Suppressor macrophage treated with lipopolysaccharide for 1 hour (primary cell): Measurements from ENCODE around the gene ARMH2.

Experiments used
- DNase-seq, 3 donors: peaks; one replicate each; pipeline ENCODE4 v3.0.0-alpha.2; 2020 to 2022

ARMH2 gene

DNA sequence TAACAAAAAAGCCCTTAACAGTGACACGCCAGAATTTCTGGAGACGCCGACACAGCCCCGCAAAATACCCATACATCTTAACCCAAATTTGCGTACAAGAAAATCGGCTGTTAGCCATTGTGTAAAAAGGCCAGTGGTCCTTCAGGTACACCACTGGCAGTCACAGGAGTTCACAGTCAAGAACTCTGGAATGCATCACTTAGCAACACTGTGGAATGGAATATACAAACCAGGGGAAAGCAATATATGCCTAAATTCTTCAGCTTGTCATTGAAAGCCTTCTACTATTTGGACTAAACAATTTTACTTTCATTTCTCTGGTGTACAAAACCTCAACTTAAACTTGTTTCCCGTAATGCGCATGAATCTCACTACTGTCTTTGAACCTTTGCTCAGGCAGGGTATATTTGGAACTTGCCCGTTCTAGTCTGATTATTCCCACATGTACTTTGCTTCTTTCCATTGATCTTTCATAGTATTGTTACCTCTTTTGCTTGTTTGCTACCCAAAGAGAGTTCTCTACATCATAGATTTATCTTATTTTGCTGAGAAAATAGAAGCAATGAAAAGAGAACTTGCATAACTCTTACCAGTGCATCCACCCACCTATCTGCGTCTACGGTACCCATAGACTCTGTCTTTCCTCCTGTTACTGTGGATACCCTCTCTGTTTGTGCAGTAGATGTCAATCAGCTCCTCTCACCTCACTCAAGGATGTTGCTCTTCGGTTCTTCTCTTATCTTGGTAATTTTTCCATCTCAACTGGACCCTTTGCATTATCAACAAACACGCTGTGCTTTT lies at the start of gene ARMH2:
ARMH2 (minus strand) TSS at position 178 of the 801 bp plus-strand sequence; CDS start at position 118, 60 bp downstream.
- no peak for DNase-seq

DNA sequence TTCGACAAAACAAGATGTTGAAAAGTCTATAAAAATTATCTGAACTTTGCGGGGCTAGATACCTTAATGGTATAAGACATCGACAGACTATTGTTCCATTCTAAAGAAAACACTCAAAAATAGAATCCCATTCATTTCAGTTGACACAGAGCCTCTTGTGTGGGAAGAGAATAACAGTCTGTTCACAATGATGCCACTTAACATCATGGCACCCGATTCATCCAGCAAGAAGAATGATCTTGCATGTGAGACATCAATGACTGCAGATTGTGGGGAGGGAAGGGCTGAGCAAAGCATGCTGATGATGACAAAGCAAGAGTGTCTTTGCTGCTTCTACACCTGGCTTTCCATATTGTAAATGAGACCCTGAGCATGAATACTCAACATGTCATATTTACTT lies 49.7 kb upstream of the ARMH2 start:
- no peak for DNase-seq

DNA sequence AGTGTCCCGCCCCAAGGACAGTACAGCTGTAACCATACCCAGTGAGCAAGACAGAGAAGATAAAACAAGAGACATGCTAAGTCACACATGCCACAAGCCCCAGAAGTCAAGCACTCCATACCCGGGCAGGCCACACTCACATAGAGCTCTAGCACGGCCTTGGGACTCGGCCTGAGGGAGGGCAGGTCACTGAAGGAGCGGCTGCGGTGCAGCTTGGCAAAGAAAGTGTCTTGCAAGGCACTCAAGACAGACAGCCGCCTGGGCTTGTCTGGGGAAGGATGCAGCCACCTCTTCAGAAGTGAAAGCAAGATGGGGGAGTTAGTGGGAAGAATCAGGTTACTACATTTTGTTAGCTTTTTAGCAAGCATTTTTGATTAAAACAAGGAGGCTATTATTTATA lies 48.7 kb upstream of the ARMH2 start:
- DNase-seq = no peak

DNA sequence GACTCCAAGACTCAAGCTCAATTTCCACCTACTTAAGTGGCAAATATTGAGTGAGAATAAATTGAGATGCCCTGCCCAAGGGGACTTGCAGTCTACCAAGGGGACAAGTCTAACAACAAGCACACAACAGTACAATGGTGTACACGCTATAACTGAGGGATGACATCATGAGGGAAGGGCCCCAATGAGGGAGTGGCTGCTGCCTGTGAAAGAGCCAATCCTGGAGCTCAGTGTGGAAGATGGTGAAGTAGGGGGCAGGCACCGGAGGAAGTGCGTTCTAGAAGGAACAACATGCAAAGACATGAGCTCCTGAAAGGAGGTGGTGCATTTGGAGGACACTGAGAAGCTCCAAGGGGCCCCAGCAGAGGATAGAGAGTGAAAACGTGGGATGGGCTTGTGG lies 46.9 kb upstream of the ARMH2 start:
- no peak for DNase-seq

DNA sequence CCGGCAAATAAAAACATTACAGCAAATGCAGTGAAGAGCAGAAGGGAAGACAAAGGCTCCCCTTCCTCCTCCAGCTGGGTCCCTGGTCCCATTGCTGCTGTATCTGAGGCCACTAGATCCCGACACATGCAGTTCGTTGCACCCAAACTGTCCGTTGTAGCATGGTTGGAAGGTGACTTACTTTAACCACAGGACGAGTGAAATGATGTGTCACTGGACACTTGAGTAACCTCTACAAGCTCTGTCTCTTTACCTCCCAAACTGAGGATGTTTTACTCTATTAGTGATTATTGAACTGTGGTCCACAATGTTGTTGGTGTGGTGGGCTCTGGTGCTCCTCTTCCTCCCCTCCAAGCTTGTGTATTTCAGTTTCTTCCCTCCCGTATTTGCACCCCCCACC lies 46.2 kb upstream of the ARMH2 start:
- no peak for DNase-seq

DNA sequence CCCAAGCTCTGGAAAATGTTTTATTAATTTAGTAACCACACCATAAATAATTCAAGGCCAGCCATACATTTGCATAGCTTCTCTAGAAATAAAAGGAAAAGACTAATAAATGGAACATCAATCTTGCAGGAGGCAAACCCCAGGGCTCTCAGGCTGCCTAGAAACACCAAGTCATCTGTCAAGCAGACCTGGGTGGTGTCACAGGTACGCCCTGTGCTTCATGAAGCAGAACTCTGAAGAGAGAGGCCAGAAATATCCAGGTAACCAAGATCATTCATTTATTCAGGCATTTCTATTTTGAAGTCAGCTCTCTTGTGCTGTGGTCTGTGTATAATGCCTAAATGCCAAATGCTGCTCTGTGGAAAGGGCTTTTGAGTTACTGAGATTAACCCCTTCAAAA lies 45.3 kb upstream of the ARMH2 start:
- no peak for DNase-seq

DNA sequence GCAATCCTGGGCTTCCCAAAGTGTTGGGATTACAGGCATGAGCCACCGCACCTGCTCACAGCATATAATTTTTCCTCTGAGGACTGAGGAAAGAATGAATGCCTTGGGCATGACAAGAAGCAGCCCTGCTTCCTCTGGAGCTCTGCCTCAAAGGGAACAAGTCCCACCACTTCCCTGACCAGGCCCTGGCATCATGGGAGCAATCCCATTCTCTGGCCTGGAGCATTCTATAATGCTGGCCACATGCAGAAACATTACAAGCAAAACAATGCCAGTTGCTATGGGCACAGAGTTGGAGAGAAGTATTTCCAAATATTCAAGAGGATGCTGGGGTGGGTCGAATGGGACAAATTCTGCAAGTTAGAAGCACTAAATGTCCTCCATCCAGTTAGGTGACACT lies 41.5 kb upstream of the ARMH2 start:
- DNase-seq = no peak

DNA sequence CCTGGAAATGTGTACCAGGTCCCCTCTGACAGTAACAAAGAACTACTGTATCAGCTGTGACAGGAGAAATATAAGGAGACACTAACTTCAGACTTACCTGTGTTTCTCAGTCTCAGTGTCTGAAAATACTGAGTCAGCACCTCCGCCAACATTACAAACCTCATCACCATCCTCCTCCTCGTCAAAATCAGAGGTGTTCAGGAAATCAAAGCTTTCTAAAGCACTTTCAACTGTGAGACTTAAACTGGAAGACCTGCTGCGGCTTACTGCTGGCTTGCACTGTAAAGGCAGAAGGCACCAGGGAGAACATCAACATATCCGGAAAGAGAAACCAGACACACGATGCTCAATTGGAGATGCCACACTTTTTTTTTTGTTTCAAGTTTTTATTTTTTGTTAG lies 40.3 kb upstream of the ARMH2 start:
- no peak for DNase-seq

DNA sequence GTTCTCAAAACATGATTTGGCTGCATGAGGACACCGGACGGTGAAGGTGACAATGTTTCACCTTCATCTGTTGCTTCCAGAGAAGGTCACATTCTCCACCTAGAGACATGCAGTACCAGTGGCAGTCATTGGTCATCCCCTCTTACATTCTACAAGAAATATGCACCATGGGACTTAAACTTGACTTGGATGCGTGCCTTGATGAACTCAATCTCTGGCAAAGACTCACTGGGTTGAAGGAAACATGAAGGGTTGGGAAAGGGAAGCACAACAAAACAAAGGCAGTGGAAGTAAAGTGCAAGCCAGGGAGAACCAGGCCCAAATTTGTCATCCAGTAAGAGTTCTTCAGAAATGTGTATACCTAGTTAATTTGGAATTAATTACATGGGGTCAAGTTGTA lies 39.4 kb upstream of the ARMH2 start:
- no peak for DNase-seq

DNA sequence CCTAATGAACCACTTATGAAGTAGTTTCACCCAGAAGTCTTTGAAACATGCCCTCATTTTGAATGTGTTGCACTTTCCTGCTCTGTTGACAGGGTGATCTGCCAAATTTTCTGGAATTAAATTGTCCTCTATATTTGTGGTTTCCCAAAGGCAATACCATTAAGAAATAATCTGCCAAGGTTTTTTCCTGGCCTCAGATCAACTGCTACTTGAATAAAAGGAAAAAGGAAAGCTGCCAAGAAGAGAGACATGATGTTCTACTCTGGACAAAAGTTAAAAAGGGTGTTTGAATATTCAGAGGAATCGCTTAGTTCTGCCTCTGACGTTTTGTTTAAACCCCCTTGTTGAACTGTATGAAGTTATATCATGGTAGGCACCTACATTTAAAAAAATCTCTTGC lies 37.4 kb upstream of the ARMH2 start:
- DNase-seq = no peak

DNA sequence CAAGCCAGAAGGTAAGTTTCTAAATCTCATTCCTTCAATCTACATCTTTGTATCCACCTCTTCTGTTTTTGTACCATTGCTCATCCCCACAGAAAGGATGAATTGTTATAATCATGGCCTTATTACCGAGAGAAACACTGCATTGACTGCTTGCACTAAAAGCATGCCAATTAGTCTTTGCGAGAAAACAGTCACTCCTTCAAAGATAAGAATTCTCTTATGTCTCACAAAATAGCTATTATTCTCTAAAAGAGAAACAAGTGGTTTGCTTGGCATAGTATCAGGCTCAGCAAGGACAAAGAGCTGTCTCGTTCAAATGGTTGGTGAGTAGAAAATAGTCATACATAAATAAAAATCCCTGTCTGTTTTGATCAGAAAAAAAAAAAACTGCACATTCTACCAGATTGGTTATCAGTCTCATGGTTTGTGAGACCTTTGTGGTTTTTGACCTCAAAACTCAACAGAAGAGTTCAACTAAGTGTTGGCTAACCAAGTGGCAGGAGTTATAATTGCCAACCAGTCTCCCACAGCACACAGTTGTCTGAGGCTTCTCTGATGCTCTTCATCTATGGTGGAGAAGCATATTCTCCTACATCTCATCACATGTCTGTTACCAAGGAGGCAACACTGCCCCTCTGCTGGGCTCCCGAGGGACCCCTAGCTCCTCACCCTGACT lies 35.1 kb upstream of the ARMH2 start:
- DNase-seq = no peak

DNA sequence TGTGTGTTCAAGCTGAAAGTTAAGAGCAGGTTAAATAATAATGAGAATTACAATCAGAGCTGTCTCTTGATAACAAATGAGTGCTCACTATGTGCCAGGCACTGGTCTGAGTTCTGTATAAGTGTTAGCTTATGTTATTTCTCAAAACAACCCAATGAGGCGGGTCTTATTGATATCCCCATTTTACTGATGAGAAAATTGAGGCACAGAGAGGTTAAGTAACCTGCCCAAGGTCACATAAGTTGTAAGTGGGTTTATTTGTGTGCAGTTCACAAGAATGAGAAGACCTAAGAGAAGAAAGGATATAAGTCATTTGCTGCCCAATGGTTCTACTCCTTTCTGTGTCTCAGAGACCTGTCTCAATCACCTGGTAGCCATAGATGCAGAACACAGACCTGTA lies 34.1 kb upstream of the ARMH2 start:
- DNase-seq = no peak

DNA sequence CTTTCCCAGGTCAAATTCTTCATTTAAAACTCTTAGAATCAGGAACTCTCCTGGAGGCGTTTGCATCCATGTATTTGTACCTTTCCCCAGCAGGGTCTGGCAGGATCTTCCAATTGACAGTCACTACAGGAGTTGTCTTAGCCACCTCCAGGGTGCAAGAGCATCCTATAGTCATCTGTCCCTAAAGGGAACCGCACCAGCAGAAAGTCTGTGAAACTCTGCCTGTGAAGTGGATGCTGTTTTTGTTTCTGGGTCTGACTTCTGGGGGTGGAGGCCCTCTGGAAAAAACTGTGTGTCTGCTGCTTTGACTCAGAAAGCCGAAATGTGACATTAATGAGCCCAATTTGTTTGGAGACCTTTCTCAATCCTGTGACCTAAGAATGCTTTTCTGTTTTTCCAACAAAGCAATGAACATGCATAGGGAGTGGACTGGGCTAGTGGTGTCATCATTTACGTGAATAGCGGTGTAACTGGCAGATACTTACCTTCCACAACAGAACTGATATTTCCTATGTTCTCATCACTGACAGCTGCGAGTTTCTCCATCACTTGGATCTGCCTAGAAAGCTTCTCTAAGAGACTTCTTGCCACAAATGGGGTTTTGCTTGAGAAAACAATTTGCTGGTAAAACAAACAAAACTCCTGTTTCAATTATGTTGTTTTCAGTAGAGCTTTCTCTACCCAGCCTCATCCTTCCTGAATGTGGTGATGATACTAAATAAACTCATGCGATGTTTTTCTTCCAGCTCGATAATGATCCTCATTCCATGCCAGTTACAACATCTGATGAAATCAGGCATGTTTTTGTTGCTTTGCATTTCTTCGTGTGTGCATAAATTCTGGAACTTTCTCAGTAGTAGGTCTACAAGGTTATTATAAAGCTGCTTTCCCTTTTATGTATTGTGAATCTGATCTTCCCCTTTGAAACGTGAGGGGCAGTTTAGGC lies 33.3 kb upstream of the ARMH2 start:
- no peak for DNase-seq

DNA sequence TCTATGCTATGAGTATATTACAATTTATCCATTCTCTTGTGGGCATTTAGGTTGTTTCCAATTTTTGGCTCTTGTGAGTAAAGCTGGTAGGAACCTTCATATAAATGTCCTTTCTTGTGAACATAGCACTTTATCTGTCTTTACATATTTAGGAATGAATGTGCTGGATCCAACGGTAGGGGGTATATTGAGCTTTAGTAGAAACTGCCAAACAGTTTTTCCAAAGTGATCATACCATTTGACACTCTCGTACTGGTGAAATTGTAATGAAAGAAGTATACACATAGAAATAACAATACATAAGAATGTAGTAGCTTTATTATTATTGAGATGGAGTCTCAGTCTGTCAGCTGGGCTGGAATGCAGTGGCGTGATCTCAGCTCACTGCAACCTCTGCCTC lies 30.9 kb upstream of the ARMH2 start:
- no peak for DNase-seq

DNA sequence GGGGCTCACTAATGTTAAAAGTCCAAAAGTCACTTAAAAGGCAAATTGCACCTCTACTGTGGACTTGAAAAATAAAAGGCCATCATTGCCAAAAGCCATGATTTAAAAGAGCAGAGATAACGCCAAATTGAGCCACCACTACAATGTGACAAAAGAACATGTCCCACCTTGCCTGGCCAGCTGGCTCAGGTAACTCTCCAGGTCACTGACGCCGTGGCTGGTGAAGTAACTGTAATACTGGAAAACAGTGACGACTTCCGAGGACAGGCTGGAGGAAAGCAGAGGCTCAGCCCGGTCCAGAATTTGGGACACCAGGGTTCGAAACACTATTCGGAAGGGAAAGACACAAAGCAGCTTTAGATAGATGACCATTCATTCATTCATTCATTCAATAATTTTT lies 29.3 kb upstream of the ARMH2 start:
- DNase-seq = no peak

DNA sequence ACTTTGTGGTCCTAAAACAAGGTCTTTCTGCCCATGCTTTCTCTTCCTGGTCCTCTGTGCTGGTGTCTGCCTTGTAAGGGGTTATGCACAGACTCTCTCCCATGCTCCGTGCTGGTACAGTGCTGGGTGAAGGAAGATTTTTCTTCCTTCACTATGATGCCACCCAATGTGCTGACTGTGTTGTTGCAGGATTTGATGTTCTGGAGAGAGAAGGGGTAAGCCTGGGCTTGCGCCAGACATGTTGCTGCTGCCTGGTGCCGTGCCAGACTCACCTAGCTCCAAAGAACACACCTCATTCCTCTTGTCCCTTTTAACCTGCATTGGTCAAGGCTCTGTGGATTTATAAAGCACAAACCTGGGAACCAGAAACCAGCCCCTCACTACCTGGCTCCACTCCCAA lies 28.4 kb upstream of the ARMH2 start:
- no peak for DNase-seq

DNA sequence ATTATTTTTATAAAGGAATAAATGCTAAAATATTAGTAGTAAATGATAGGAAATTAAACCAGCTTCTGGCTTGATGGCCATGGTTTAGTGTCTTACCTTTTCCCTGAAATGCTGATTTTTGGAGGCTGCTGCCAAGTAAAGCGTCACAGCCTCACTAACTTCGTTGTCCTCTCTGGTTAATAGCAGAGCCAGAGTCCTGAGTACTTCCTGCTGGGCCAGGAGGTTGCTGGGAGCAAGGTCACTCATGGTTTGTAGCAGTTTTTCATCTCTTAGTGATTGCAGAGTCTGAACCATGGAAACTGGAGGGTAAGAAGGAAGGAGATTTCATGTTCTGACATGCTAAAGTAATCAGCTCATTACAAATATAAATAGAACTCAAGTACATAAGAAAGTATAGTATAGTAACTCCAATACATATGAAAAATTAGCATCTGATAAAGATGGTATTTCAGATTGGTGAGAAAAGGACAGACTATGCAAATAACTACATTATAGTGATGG lies 26.5 kb upstream of the ARMH2 start:
- DNase-seq = no peak

DNA sequence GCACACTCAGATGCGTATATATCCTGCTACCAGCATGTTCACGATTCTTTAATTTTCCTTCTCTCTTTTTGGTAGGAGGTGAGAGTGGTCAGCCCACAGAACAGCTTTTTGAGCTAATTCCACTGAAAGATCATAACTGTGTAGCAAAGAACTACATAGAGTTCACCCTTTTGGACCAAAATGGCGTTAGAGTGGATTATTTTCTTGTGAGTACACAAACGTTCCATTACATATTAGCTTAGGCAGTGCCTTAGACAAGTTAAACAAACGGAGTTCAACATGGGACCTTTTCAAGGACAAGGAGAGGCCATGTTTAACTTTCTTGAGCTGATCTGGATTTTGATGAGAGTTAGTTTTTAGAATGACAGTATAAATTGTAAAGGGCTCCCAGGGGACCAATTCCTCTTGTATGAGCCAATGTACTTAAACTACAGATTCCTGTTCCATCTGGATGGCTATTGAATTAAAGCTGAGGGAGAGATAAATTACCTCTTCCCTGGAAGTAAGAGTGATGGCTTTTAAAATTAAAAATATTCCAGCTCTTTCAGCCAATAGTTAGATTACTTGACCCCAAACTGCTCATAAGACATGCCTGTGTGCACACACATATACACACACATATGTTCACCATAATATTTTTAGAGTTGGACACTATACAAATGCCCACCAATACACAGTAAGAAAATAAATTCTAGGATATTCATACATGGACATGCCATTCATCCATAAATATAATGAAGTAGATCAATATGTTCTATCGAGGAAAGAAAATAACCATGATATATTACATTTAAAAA lies 25.6 kb upstream of the ARMH2 start:
- DNase-seq = no peak

DNA sequence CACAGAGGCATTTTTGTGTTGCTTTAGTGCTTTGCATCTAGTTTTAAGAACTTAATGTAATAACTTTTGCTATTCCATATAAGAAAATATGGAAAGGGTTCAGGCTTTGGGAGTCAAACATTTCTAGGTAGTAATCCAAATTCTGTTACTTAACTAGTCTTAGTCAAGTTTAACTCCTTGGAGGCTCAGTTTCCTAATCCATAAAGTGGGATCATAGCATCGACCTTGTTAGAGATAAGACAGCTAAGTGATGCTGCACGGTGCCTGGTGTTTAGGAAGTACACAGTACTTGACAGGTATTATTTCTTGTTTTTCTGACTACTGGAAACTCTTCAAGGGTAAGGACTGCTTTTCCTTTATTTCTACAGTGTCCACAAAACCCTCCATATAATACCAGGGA lies 24.5 kb upstream of the ARMH2 start:
- no peak for DNase-seq

DNA sequence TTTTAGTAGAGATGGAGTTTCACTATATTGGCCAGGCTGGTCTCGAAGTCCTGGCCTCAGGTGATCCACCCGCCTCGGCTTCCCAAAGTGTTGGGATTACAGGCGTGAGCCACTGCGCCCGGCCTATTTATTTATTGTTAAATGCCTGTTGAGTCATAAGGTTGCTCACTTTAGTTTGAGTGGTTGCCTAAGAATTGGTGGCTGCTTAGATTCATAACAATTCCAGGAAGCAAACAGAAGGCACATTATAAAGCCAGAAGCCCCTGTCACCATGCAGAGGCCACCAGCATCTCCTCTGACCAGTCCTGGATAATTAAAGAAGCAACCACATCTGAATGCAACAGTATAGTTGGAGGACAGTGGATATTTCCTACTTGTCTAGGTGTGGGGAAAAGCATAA lies 24.0 kb upstream of the ARMH2 start:
- no peak for DNase-seq

DNA sequence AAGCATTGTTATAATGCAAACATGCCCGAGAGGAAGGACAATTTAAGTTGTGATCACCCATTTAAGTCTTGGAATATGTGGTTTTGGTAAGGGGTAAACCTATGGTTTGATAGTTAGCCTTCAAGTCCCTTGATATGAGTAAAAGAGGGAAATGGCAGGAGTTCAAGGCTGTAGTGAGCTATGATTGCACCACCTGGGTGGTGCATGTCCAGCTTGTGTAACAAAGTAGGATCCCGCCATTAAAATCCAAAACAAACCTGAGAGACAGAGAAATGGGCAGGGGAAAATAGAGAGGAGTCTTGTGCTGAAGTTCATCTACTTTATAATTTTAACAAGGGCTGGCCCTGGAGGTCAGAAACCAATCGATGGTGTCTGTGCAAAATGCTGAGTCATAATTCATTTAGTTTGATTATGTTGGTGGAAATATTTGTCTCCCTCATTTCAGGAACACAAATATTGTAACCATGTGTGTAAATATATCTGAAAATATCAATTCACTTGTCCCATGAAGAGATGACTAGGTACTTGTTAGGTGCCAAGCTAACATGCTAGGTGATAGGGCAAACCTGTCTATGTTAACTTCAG lies 23.2 kb upstream of the ARMH2 start:
- DNase-seq = no peak

DNA sequence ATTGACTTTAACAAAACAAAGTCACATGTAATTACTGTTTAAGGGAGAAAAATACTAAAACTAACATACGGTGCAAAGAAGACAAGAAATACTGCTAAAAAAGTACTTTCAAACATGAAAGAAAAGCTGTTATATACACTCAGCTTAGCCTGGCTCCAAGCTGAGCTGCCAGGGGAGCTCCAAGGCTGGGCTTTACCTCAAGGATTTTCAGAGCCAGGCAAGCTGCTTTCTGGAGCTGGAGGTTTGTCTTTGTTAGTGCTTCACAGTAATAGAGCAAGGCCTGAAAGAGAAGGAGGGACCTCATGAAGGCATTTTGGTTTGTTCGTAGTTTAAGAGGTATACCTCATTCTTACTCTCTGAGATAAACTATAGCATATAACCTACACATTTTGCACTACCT lies 19.6 kb upstream of the ARMH2 start:
- no peak for DNase-seq
